Activated T-helper 2 cell treated with anti-CD3 and anti-CD28 coated beads, Interferon-gamma antibody, Interleukin-2, Interleukin-4, amounts not matched to agents 10 μg/mL and 5 μg/mL and 100 μg/mL, durations not matched to agents 14 hours and 24 hours and 36 hours (primary cell): ENCODE measurements around the gene AUP1. TPM values are rescaled to one million over a fixed set of nuclear protein-coding genes. Genes with fewer than 3 reads are reported as not detected.
A peak's percentile ranks its signal among the peaks of the same experiment; 100 is the strongest.
"Not testable (repeated sequence)": the region's sequence is repeated elsewhere in the genome, so short reads cannot be mapped to it uniquely, and the experiment has no call there.

ENCODE experiments used
- DNase-seq: peaks from one replicate; pipeline ENCODE4 v3.0.0; 2021; ENCODE audit warnings: low spot score
- H3K27ac Mint-ChIP-seq: one replicate; pipeline ENCODE4 v1.8.0; 2021; ENCODE audit warnings: mixed read lengths
- H3K27me3 Mint-ChIP-seq: one replicate; pipeline ENCODE4 v1.8.0; 2021; ENCODE audit warnings: low read depth, mixed read lengths
- H3K36me3 Mint-ChIP-seq: one replicate; pipeline ENCODE4 v1.8.0; 2021; ENCODE audit warnings: low read depth, mixed read lengths
- H3K4me1 Mint-ChIP-seq: one replicate; pipeline ENCODE4 v1.8.0; 2021; ENCODE audit warnings: low read depth, mixed read lengths
- H3K4me3 Mint-ChIP-seq: one replicate; pipeline ENCODE4 v1.8.0; 2021; ENCODE audit warnings: low read depth, mild to moderate bottlenecking, moderate library complexity, mixed read lengths
- H3K9me3 Mint-ChIP-seq: one replicate; pipeline ENCODE4 v1.8.0; 2021; ENCODE audit warnings: mixed read lengths
- intact Hi-C: fragments of 100-400 bp; cut with micrococcal nuclease; formaldehyde crosslinking; loops from one replicate; pipeline ENCODE4 v1.15.1; 2023
- total RNA-seq: library from RNA; stranded (reverse); gene quantifications from 2 replicates; pipeline ENCODE4 v1.2.3, GENCODE V29; 2022

Gene AUP1
- total RNA-seq, 1 donor from 2014 or later = 155 TPM

- H3K36me3 Mint-ChIP-seq = peaks cover 54% of the 10 kb centered on the region
- no peak overlapping the region for H3K4me3 Mint-ChIP-seq
- H3K9me3 Mint-ChIP-seq = no peaks in the 10 kb centered on the region
- peaks cover 4% of the 10 kb centered on the region for H3K4me1 Mint-ChIP-seq
- intact Hi-C loops = loop anchor here (10.0 kb wide), 1 partner anchor 345 kb away; the partner anchor contains the start of gene HK2
- no peaks in the 10 kb centered on the region for H3K27me3 Mint-ChIP-seq
- DNase-seq = no peak
- no peak overlapping the region for H3K27ac Mint-ChIP-seq
These were observed 39.6 kb downstream of the AUP1 start for GRCh38 chr2:74489906-74490305.

- Mint-ChIP-seq H3K27ac (no peak overlapping the region), H3K27me3 (no peaks in the 10 kb centered on the region), H3K36me3 (peaks cover 52% of the 10 kb centered on the region), H3K4me3 (no peak overlapping the region), H3K4me1 (peaks cover 7% of the 10 kb centered on the region), H3K9me3 (no peaks in the 10 kb centered on the region)
- intact Hi-C loops = no loop called here
- no peak for DNase-seq
These were observed 40.6 kb downstream of the AUP1 start for GRCh38 chr2:74488643-74489481.

DNA sequence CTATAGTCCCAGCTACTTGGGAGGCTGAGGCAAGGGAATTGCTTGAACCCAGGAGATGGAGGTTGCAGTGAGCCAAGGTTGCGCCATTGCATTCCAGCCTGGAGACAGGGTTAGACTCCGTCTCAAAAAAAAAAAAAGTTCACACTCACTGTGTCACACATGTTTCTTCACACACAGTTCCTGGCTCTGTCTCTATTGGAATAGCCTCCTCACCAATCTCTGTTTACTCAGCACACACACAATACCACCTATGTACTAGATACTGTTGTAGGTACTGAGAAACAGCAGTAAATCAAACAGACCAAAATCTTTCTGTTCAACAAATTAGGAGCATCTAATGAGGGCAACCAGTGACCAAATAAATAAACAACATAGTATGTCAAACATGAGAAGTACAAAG lies 43.4 kb downstream of the AUP1 start:
- no peak overlapping the region for H3K4me3 Mint-ChIP-seq

GRCh38 chr2:74483675-74484164 lies 45.8 kb downstream of the AUP1 start:
- intact Hi-C loops = loop anchor here (1.0 to 2.0 kb wide), 5 partner anchors 11 to 104 kb away; partner anchors contain the start of genes AUP1, HTRA2, LBX2 and MRPL53
- H3K4me1 Mint-ChIP-seq = peaks cover 26% of the 10 kb centered on the region
- H3K27ac Mint-ChIP-seq = peak overlapping the region; percentile 99
- not testable (repeated sequence) for DNase-seq, H3K9me3 Mint-ChIP-seq, H3K27me3 Mint-ChIP-seq
- H3K36me3 Mint-ChIP-seq = peaks cover 39% of the 10 kb centered on the region
- peak overlapping the region; percentile 99 for H3K4me3 Mint-ChIP-seq

More for the DNA sequence above, 43.4 kb downstream of the AUP1 start:
- Mint-ChIP-seq H3K4me1 (peaks cover 18% of the 10 kb centered on the region), H3K27ac (no peak overlapping the region), H3K36me3 (peaks cover 36% of the 10 kb centered on the region), H3K27me3 (no peaks in the 10 kb centered on the region), H3K9me3 (no peaks in the 10 kb centered on the region)
- intact Hi-C loops = no loop called here
- DNase-seq = no peak

- Mint-ChIP-seq H3K27ac (peak within 1 kb of the TSS; percentile 99), H3K36me3 (peaks cover 39% of the 10 kb centered on the region), H3K9me3 (no peaks in the 10 kb centered on the region), H3K27me3 (no peaks in the 10 kb centered on the region), H3K4me3 (peak within 1 kb of the TSS; percentile 99), H3K4me1 (peaks cover 26% of the 10 kb centered on the region)
- peak; percentile 91 for DNase-seq
- intact Hi-C loops = loop anchor here (1.0 to 2.0 kb wide), 5 partner anchors 11 to 104 kb away; partner anchors contain the start of genes AUP1, HTRA2, LBX2 and MRPL53
These were observed 46.5 kb downstream of the AUP1 start, which contains the start of the genes CCDC142 and TTC31 for GRCh38 chr2:74482801-74483674. CCDC142 (minus strand) TSS chr2:74482998; CDS start chr2:74482837, 161 bp downstream. TTC31 (plus strand) TSS chr2:74483081; CDS start chr2:74483096, 15 bp downstream.

DNA sequence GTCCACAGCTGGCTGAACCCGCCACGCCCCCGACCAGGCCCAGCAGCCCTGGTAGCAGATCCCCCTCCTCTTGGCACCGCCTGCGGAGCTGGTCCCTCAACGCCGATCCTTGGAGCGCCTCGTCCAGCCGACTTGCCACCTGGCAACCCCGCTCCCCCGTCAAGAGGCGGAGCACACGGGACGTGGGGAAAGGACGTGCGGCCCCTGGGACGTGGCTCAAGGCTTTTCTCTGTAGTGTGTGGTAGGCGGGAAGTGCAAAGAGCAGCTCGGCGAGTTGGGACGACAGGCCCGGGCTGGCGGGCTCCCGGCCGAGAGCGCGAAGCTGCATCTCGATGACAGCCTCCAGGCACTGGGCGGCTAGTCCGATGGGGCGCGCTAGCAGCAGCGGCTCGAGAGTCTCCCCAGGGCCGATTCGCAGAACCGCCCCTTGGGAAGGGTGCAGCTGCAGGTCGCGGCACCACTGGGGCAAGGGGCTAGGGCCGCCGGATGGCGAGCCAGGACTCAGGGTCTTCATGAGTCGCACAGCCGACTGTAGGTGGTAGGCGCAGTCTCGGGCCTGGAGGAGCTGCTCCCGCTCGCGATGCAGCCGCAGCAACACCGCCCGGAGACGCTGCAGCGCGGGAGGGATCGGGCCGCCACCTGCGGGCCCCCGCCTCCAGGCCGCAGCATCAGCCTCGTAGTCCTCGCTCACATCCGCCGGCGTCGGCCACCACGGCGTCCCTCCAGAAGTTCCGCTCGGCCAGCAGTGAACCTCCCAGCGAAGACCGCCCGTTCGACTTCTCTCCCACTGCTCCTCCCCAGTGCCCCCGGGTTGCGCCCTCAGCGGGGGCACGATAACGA lies 47.3 kb downstream of the AUP1 start:
- peak overlapping the region; percentile 99 for H3K4me3 Mint-ChIP-seq
- intact Hi-C loops = loop anchor here (2.0 kb wide), 1 partner anchor 17 kb away; the partner anchor contains the start of gene LBX2
- no peaks in the 10 kb centered on the region for H3K27me3 Mint-ChIP-seq
- peak overlapping the region; percentile 99 for H3K27ac Mint-ChIP-seq
- peaks cover 44% of the 10 kb centered on the region for H3K36me3 Mint-ChIP-seq
- DNase-seq = peak; percentile 60
- H3K9me3 Mint-ChIP-seq = no peaks in the 10 kb centered on the region
- H3K4me1 Mint-ChIP-seq = peaks cover 26% of the 10 kb centered on the region

GRCh38 chr2:74481431-74481830 lies 48.1 kb downstream of the AUP1 start:
- no peaks in the 10 kb centered on the region for H3K27me3 Mint-ChIP-seq
- no peak for DNase-seq
- peaks cover 23% of the 10 kb centered on the region for H3K4me1 Mint-ChIP-seq
- peak overlapping the region; percentile 99 for H3K4me3 Mint-ChIP-seq
- intact Hi-C loops = no loop called here
- peaks cover 45% of the 10 kb centered on the region for H3K36me3 Mint-ChIP-seq
- no peak overlapping the region for H3K27ac Mint-ChIP-seq
- H3K9me3 Mint-ChIP-seq = no peaks in the 10 kb centered on the region

Other genes starting within 250 kb of the AUP1 start
- gene SLC4A5, start 186.3 kb downstream of the AUP1 start, total RNA-seq = 1.2 and 1.8 TPM in 2 replicates
- 91.1 and 104 TPM in 2 replicates for gene DCTN1, start 149.4 kb downstream of the AUP1 start, total RNA-seq
- 1.6 and 1.9 TPM in 2 replicates for gene C2orf81, start 108.1 kb downstream of the AUP1 start, total RNA-seq
- 76.7 and 78.0 TPM in 2 replicates for gene WDR54, start 108.0 kb downstream of the AUP1 start, total RNA-seq
- 2.2 and 3.9 TPM in 2 replicates for gene RTKN, start 87.8 kb downstream of the AUP1 start, total RNA-seq
- 45.2 and 48.5 TPM in 2 replicates for gene INO80B, start 74.6 kb downstream of the AUP1 start, total RNA-seq
- gene WBP1, start 71.3 kb downstream of the AUP1 start, total RNA-seq = 38.6 and 40.7 TPM in 2 replicates
- gene MOGS, start 64.3 kb downstream of the AUP1 start, total RNA-seq = 83.2 and 86.4 TPM in 2 replicates
- 102 and 110 TPM in 2 replicates for gene MRPL53, start 57.0 kb downstream of the AUP1 start, total RNA-seq
- gene CCDC142, start 46.7 kb downstream of the AUP1 start, total RNA-seq = 25.1 and 26.9 TPM in 2 replicates
- 35.1 and 35.9 TPM in 2 replicates for gene TTC31, start 46.6 kb downstream of the AUP1 start, total RNA-seq
- 1.6 and 2.2 TPM in 2 replicates for gene LBX2, start 30.1 kb downstream of the AUP1 start, total RNA-seq
- gene PCGF1, start 22.0 kb downstream of the AUP1 start, total RNA-seq = 36.5 and 39.7 TPM in 2 replicates
- 0.82 and 0.92 TPM in 2 replicates for gene TLX2, start 15.3 kb downstream of the AUP1 start, total RNA-seq
- 0.39 and 0.94 TPM in 2 replicates for gene DQX1, start 3.5 kb downstream of the AUP1 start, total RNA-seq
- gene HTRA2, start 227 bp upstream of the AUP1 start, total RNA-seq = 61.5 and 64.1 TPM in 2 replicates
- gene LOXL3, start 24.2 kb upstream of the AUP1 start, total RNA-seq = 1.7 and 2.1 TPM in 2 replicates
- 41.0 and 41.4 TPM in 2 replicates for gene DOK1, start 25.0 kb upstream of the AUP1 start, total RNA-seq
- gene M1AP, start 118.6 kb upstream of the AUP1 start, total RNA-seq = not detected in 2 replicates
- 5.5 and 7.1 TPM in 2 replicates for gene SEMA4F, start 124.5 kb upstream of the AUP1 start, total RNA-seq